NCI-H1694 (cell line): Measurements from ENCODE around the gene CAMK2B.

Experiments used
- DNase-seq: peaks from one replicate; lab custom pipeline; 2025; lab: John Stamatoyannopoulos, UW

The CAMK2B gene

GRCh38 chr7:44329888-44330287 lies 4.5 kb upstream of the CAMK2B start:
- DNase-seq = no peak

GRCh38 chr7:44329081-44329480 lies 3.7 kb upstream of the CAMK2B start:
- DNase-seq = no peak

- no peak for DNase-seq
Observed at GRCh38 chr7:44327981-44328380, 2.6 kb upstream of the CAMK2B start.

GRCh38 chr7:44326261-44327125 lies 1.1 kb upstream of the CAMK2B start:
- DNase-seq = no peak

GRCh38 chr7:44325811-44326241 lies 432 bp upstream of the CAMK2B start:
- peak; percentile 72 for DNase-seq

- DNase-seq = no peak
Observed at GRCh38 chr7:44324481-44325200, 753 bp downstream of the CAMK2B start.

- DNase-seq = no peak
Observed at GRCh38 chr7:44324204-44324480, 1.3 kb downstream of the CAMK2B start.

GRCh38 chr7:44323381-44324203 lies 1.8 kb downstream of the CAMK2B start:
- DNase-seq = no peak

GRCh38 chr7:44322631-44323363 lies 2.6 kb downstream of the CAMK2B start:
- DNase-seq = no peak

- no peak for DNase-seq
Observed at GRCh38 chr7:44321796-44322195, 3.6 kb downstream of the CAMK2B start.

- DNase-seq = no peak
Observed at GRCh38 chr7:44320794-44321371, 4.5 kb downstream of the CAMK2B start.

GRCh38 chr7:44320141-44320540 lies 5.3 kb downstream of the CAMK2B start:
- no peak for DNase-seq

- no peak for DNase-seq
Observed at GRCh38 chr7:44318332-44318731, 7.1 kb downstream of the CAMK2B start.

- no peak for DNase-seq
Observed at GRCh38 chr7:44315301-44315903, 10.0 kb downstream of the CAMK2B start.

- DNase-seq = no peak
Observed at GRCh38 chr7:44313621-44314031, 11.8 kb downstream of the CAMK2B start.

GRCh38 chr7:44313016-44313415 lies 12.4 kb downstream of the CAMK2B start:
- DNase-seq = no peak

- DNase-seq = no peak
Observed at GRCh38 chr7:44311561-44312495, 13.6 kb downstream of the CAMK2B start.

GRCh38 chr7:44310221-44310848 lies 15.1 kb downstream of the CAMK2B start:
- DNase-seq = no peak

GRCh38 chr7:44309271-44310091 lies 15.9 kb downstream of the CAMK2B start:
- no peak for DNase-seq
